Measurements from ENCODE around the gene EPB41L3.

Gene EPB41L3

DNA sequence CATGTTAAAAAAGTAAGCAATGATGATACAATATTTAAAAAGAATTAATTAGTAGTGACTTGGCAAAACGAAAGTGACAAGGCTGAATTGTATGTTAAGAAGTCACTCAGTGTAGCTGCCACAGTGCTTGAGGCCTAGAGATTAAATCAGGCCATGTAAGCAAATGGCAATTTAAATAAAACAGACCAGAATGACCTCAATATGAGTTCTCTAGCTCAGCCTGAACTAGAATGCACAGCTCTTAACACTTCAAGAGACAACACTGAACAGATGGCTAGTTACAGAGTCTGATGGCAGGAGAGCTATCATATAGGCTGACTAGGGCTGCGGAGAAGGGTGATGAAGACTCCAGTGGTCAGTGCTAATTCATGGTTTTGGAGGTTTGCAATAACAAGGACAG lies 130.3 kb downstream of the EPB41L3 start:
- no peak for DNase-seq (ENCODE audit: low spot score)

DNA sequence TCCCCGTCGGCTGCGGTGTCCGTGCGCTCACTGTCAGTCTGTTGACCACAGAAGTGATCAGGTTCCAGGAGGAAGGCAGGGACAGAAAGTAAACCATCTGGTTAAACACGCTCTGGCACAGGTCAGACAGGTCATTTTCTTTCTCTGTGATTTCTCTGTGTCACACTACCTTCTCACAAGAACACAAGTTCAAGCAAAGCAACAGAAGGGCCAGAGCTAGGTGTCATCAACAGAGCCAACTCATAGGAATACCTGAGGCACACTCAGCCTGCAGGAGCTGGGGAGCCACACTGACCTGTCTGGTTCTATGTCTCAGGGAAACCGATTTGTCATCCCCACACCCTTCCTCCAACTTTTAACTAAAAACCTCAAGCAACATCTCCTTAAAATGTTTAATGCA lies 133.2 kb downstream of the EPB41L3 start:
- no peak for DNase-seq (ENCODE audit: low spot score)

DNA sequence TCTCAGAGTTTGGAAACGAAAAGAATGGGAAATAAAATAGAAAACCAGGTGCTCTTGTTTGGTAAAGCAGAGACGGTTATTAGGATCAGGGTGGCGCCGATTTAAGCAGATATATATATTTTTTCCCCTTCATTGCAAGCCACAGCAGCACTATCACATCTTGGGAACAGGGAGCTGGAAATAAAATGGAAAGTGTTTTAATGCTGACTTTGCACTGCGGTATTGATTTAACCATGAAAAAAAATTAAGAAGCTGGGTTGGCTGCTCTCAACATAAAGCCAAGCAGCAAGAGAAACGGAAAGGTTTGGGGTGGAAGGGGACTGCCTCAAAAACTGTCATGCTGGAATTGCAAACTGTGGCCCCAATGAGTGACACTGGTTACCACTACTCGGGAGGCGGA lies 145.5 kb downstream of the EPB41L3 start:
- no peak for DNase-seq (ENCODE audit: low spot score)

DNA sequence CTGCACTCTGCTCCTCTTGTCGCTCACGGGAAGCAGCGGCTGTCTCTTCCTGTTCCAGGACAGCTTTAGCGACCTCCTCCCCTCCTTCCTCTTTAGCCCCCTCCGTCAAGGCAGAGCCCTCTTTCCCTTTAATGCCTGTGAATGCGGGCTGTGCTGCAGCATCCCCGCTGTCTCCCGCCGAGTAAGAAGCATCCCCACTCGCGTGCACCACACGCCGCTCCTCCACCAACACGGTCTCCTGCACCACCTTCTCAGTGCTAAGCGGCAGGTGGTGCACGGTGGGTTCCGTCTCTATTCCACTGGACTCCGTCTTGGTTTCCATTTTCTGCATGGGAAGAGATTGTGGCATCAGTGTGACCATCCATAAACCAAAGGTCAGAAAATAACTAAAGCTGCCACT lies 146.7 kb downstream of the EPB41L3 start:
- no peak for DNase-seq (ENCODE audit: low spot score)

DNA sequence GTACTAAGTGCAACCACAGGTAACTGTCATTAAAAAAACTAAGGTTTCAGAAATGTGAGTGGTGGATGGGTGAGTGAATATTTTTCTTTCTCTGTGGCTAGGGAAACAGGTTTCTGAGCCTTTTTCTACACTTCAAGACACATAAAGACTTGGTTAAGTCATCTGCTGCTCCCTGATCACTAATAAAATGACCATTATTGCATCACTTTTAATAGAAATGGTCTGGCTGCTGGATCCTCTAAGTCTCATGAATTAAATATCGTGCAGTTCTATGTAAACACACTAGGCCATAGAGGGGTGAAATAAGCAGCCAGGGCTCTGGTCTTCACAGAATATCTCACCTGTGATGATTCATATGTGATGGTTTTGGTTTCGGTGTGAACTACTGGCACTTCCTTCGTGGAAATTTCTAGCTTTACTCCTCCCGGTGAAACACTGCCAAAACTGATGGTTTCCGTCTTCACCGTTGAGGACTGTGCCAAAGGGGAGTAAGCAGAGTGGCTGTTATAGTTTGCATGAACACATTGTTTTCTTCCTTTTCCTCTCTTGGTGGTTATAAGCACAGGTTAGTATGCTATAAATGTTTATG lies 147.8 kb downstream of the EPB41L3 start:
- DNase-seq (ENCODE audit: low spot score): no peak

DNA sequence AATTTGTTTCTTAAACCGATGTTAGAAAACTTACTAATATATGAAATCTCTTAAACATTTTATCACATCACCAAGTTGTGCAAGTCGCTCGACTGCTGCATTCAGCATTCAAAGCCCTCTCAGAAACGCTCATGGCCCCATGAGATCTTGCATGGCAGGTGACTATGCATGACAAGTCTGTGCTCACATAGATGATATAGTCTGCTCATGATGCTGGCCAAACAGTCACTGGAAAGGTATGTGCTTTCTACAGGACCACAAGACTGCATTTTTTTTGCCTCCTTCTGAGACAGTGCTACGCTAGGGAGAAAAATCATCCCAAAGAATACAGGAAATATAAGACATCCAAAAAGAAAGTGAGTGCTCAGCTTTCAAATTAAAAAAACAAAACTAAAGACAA lies 150.0 kb downstream of the EPB41L3 start:
- DNase-seq (ENCODE audit: low spot score): no peak

DNA sequence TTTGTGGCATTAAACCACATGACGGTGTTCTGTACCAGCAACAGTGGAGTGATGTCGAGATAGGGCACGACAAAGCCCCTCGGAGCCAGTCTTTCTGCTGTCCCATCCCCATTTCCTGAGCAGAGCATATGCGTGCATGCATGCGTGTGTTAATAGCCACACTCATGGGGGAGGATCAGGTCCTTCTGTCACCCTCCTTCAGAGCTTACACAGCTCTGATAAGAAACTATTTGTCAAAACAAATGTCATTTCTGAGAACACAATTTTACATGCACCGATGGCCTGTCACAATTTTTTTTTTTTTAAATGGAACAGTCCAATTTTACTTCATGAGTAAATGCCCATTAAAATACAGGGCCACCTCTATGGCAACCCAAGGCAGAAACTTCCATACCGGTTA lies 152.4 kb downstream of the EPB41L3 start:
- DNase-seq (ENCODE audit: low spot score): no peak

DNA sequence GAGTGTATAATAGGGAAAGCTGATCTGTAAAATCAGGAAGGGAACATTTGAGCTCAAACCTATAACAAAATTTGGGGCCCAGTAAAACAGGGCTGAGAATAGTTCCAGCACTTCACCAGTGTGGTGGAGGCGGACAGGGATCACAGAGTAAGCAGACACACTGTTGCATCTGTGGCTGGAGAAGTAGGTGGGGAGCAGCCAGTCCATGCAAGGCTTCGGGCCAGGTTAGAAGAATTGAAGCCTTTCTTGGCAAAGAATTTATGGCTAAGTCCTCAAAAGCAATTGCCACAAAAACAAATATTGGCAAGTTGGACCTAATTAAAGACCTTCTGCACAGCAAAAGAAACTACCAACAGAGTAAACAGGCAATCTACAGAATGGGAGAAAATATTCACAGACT lies 154.4 kb downstream of the EPB41L3 start:
- no peak for DNase-seq (ENCODE audit: low spot score)

DNA sequence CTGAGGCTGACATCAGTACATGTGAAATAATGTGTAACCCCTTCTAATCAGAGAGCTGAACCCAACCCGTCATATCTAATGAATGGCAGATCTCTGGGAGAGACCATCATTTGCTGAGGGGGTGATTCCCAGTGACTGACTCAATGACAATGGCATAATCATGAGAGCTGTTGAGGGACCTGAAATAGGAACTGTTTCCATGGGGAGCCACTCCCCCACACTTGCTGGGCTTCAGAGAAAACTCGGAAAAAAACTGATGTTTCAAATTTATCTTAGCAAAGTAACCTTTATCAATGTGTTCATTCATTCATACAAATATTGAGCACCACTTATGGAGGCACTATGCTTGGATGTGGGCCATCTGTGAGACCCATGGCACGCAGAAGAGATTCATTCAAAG lies 154.9 kb downstream of the EPB41L3 start:
- no peak for DNase-seq (ENCODE audit: low spot score)

DNA sequence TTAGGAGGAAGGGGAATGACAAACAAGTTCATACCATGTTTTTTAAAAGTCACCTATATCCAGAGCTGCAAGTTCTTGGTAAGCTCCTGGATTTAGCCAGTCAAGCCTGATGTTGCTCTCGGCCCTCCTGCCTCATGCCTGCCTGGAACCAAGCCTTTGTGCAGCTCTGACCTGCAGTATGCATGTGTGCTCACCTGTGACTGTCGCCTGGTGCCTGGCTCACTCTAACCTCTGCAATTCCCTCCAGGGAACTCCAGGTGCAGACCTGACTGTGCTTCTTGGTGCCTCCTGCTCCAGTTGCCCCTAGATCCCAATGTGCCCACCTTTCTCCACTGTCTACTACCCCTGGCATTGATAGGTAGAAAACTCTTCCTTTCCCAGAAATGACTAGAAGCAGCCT lies 163.2 kb downstream of the EPB41L3 start:
- no peak for DNase-seq (ENCODE audit: low spot score)

DNA sequence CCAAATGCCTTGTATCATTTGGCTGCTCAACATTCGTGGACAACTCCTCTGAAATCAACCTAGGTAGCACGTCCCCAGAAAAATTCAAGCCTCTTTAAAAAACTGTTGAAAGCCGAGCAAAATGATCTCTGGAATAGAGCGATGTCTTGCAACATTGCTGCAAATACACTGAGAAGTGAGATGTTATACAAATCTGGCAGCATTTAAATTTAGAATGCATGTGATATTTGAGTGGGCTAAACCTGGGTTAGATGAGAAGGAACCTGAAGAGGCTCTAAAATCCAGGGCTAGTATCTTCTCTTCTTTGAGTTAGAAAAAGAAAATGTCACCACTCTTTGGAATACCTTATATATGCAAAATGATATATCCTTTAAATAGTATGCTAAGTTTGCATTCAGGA lies 166.8 kb downstream of the EPB41L3 start:
- DNase-seq (ENCODE audit: low spot score): no peak

DNA sequence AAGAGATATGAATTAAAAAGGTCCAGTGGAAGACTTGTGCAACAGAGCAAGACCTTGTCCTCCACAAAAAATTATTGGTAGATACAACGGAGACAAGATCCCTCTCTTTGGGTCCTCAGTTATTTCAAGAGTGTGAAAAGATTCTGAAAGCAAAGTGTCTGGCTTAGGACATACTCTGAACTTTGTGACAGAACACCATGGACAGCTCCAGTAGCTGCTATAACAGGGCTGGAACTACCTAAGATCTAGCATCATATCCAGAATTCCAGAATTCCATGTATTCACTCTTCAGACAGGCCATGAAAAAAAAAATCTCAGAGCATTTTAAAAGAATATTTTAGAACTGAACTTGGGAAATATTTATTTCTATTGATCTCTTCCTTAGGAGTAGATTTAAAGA lies 173.5 kb downstream of the EPB41L3 start:
- no peak for DNase-seq (ENCODE audit: low spot score)

DNA sequence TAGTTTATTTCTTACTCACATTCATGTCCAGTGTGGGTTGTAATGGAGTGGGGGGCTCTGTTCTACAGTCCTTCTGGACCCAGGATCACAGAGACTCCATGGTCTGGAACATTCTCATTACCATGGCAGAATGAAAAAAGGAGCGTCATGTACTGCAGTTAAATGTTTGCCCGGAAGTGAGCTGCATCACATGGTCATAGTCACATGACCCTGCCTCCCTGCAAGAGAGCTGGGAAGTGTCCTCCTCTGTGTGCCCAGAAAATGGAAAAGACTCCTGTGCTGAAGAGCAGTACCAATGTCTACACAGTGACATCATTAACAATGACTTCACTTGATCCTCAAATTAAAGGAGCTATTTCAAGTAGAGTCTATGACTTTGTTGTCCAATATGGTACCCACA lies 174.3 kb downstream of the EPB41L3 start:
- no peak for DNase-seq (ENCODE audit: low spot score)

DNA sequence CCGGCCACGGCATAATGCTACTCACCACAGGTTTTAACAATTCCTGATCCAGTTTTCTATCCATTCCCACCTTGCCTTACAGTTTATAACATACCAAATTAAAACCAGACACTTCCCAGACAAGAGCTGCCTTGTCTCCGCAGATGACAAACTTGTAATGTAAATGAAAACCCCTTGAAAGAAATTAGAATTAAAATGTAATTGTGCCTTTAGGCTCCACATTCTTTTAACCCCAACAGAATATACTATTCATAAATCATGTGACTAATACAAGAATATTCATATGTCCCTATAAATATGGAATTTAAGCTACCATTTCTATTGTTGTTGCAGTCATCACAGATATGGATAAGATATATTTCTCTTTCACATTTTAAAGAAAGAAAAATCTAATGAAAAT lies 178.4 kb downstream of the EPB41L3 start:
- DNase-seq (ENCODE audit: low spot score): no peak

DNA sequence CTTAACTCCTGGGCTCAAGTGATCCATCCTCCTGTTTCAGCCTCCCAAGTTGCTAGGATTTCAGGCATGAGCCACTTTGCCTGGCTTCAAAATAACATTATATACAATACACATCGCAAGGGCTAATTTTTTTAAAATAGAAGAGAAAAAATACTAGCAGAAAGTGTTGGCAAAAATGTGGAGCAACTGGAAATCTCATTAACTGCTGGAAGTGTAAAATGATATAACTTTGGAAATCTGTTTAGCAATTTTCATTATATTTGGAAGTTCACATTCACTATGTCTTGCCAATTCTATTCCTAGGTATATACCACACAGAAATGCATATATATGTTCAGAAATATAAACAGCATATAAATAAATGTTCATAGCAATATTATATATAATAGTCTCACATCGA lies 193.2 kb downstream of the EPB41L3 start:
- no peak for DNase-seq (ENCODE audit: low spot score)
